ENCODE data around the gene NUP153. TPM values are rescaled to one million over a fixed set of nuclear protein-coding genes. Genes with fewer than 3 reads are reported as not detected.

The NUP153 gene
- total RNA-seq, 1 experiment from 2014 or later, result 67.0 TPM

GRCh38 chr6:17638212-17638715, 68.5 kb downstream of the NUP153 start:
- no peak for DNase-seq (ENCODE audit: low spot score)
- POLR2A ChIA-PET, result no interaction called here
- CTCF ChIA-PET, result no interaction called here
- H3K27me3 Mint-ChIP-seq (ENCODE audit: low read depth), result no peaks in the 10 kb centered on the region
- no peak overlapping the region for H3K4me3 Mint-ChIP-seq
- no peak overlapping the region for H3K27ac Mint-ChIP-seq
- no peaks in the 10 kb centered on the region for H3K9me3 Mint-ChIP-seq
- H3K36me3 Mint-ChIP-seq, result peaks cover 77% of the 10 kb centered on the region
- H3K4me1 Mint-ChIP-seq, result no peaks in the 10 kb centered on the region
- TF ChIP-seq ZNF416 (CRISPR knock-in tag; IDR thresholded peaks at IDR 0.05), result no peak
- no peak for TF ChIP-seq EMX1 (CRISPR knock-in tag; IDR thresholded peaks at IDR 0.05)
- TF ChIP-seq NFYB (CRISPR knock-in tag; conservative IDR thresholded peaks at IDR 0.05; ENCODE audit: low read depth), result no peak
- TF ChIP-seq TCF7 (CRISPR knock-in tag; IDR thresholded peaks at IDR 0.05; ENCODE audit: low read depth), result no peak
- no peak for TF ChIP-seq USF2 (CRISPR knock-in tag; IDR thresholded peaks at IDR 0.05)
- TF ChIP-seq, protein P1, sequence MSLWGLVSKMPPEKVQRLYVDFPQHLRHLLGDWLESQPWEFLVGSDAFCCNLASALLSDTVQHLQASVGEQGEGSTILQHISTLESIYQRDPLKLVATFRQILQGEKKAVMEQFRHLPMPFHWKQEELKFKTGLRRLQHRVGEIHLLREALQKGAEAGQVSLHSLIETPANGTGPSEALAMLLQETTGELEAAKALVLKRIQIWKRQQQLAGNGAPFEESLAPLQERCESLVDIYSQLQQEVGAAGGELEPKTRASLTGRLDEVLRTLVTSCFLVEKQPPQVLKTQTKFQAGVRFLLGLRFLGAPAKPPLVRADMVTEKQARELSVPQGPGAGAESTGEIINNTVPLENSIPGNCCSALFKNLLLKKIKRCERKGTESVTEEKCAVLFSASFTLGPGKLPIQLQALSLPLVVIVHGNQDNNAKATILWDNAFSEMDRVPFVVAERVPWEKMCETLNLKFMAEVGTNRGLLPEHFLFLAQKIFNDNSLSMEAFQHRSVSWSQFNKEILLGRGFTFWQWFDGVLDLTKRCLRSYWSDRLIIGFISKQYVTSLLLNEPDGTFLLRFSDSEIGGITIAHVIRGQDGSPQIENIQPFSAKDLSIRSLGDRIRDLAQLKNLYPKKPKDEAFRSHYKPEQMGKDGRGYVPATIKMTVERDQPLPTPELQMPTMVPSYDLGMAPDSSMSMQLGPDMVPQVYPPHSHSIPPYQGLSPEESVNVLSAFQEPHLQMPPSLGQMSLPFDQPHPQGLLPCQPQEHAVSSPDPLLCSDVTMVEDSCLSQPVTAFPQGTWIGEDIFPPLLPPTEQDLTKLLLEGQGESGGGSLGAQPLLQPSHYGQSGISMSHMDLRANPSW (CRISPR knock-in tag; conservative IDR thresholded peaks at IDR 0.05; ENCODE audit: low read depth), result no peak
- TF ChIP-seq KAT7 (CRISPR knock-in tag; IDR thresholded peaks at IDR 0.05; ENCODE audit: borderline replicate concordance), result no peak
- no peak for TF ChIP-seq MLX (CRISPR knock-in tag; IDR thresholded peaks at IDR 0.05)
- no peak for TF ChIP-seq GTF2I (CRISPR knock-in tag; conservative IDR thresholded peaks at IDR 0.05)
- TF ChIP-seq, protein P2, sequence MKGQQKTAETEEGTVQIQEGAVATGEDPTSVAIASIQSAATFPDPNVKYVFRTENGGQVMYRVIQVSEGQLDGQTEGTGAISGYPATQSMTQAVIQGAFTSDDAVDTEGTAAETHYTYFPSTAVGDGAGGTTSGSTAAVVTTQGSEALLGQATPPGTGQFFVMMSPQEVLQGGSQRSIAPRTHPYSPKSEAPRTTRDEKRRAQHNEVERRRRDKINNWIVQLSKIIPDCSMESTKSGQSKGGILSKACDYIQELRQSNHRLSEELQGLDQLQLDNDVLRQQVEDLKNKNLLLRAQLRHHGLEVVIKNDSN (CRISPR knock-in tag; IDR thresholded peaks at IDR 0.05), result no peak
- no peak for TF ChIP-seq GABPB1 (CRISPR knock-in tag; IDR thresholded peaks at IDR 0.05)
- ATAC-seq, result no peak

GRCh38 chr6:17635568-17635967, 71.2 kb downstream of the NUP153 start:
- ChIA-PET POLR2A (no interaction called here), CTCF (interaction anchor here (1.0 kb wide), 1 partner anchor 35 kb away, joined by 3 read pairs; no protein-coding TSS in a partner anchor)
- no peak for DNase-seq (ENCODE audit: low spot score)
- TF ChIP-seq GABPB1 (CRISPR knock-in tag; IDR thresholded peaks at IDR 0.05) (no peak), ZBTB21 (CRISPR knock-in tag; IDR thresholded peaks at IDR 0.05; ENCODE audit: borderline replicate concordance) (no peak), FOXJ3 (CRISPR knock-in tag; IDR thresholded peaks at IDR 0.05; ENCODE audit: borderline replicate concordance) (no peak), FOXK1 (CRISPR knock-in tag; IDR thresholded peaks at IDR 0.05) (no peak), SMAD4 (CRISPR knock-in tag; IDR thresholded peaks at IDR 0.05) (no peak), GRHL2 (CRISPR knock-in tag; IDR thresholded peaks at IDR 0.05; ENCODE audit: insufficient replicate concordance, severe bottlenecking) (no peak), ZNF263 (CRISPR knock-in tag; IDR thresholded peaks at IDR 0.05; ENCODE audit: low read depth) (no peak)
- TF ChIP-seq, protein P3, sequence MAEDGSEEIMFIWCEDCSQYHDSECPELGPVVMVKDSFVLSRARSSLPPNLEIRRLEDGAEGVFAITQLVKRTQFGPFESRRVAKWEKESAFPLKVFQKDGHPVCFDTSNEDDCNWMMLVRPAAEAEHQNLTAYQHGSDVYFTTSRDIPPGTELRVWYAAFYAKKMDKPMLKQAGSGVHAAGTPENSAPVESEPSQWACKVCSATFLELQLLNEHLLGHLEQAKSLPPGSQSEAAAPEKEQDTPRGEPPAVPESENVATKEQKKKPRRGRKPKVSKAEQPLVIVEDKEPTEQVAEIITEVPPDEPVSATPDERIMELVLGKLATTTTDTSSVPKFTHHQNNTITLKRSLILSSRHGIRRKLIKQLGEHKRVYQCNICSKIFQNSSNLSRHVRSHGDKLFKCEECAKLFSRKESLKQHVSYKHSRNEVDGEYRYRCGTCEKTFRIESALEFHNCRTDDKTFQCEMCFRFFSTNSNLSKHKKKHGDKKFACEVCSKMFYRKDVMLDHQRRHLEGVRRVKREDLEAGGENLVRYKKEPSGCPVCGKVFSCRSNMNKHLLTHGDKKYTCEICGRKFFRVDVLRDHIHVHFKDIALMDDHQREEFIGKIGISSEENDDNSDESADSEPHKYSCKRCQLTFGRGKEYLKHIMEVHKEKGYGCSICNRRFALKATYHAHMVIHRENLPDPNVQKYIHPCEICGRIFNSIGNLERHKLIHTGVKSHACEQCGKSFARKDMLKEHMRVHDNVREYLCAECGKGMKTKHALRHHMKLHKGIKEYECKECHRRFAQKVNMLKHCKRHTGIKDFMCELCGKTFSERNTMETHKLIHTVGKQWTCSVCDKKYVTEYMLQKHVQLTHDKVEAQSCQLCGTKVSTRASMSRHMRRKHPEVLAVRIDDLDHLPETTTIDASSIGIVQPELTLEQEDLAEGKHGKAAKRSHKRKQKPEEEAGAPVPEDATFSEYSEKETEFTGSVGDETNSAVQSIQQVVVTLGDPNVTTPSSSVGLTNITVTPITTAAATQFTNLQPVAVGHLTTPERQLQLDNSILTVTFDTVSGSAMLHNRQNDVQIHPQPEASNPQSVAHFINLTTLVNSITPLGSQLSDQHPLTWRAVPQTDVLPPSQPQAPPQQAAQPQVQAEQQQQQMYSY (CRISPR knock-in tag; IDR thresholded peaks at IDR 0.05), result no peak
- TF ChIP-seq, protein P4, sequence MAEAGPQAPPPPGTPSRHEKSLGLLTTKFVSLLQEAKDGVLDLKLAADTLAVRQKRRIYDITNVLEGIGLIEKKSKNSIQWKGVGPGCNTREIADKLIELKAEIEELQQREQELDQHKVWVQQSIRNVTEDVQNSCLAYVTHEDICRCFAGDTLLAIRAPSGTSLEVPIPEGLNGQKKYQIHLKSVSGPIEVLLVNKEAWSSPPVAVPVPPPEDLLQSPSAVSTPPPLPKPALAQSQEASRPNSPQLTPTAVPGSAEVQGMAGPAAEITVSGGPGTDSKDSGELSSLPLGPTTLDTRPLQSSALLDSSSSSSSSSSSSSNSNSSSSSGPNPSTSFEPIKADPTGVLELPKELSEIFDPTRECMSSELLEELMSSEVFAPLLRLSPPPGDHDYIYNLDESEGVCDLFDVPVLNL (CRISPR knock-in tag; IDR thresholded peaks at IDR 0.05; ENCODE audit: borderline replicate concordance, low read depth), result no peak
- TF ChIP-seq, protein P5, sequence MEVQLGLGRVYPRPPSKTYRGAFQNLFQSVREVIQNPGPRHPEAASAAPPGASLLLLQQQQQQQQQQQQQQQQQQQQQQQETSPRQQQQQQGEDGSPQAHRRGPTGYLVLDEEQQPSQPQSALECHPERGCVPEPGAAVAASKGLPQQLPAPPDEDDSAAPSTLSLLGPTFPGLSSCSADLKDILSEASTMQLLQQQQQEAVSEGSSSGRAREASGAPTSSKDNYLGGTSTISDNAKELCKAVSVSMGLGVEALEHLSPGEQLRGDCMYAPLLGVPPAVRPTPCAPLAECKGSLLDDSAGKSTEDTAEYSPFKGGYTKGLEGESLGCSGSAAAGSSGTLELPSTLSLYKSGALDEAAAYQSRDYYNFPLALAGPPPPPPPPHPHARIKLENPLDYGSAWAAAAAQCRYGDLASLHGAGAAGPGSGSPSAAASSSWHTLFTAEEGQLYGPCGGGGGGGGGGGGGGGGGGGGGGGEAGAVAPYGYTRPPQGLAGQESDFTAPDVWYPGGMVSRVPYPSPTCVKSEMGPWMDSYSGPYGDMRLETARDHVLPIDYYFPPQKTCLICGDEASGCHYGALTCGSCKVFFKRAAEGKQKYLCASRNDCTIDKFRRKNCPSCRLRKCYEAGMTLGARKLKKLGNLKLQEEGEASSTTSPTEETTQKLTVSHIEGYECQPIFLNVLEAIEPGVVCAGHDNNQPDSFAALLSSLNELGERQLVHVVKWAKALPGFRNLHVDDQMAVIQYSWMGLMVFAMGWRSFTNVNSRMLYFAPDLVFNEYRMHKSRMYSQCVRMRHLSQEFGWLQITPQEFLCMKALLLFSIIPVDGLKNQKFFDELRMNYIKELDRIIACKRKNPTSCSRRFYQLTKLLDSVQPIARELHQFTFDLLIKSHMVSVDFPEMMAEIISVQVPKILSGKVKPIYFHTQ (CRISPR knock-in tag; IDR thresholded peaks at IDR 0.05), result no peak
- H3K4me3 Mint-ChIP-seq, result no peak overlapping the region
- peak overlapping the region; percentile 50; the same call in 1 of the 2 replicates for H3K27ac Mint-ChIP-seq
- H3K9me3 Mint-ChIP-seq, result no peaks in the 10 kb centered on the region
- no peak for ATAC-seq
- H3K27me3 Mint-ChIP-seq (ENCODE audit: low read depth), result no peaks in the 10 kb centered on the region
- H3K4me1 Mint-ChIP-seq, result no peaks in the 10 kb centered on the region
- peaks cover 79% of the 10 kb centered on the region for H3K36me3 Mint-ChIP-seq

Data from WTC11 (cell line).